PC-3 (cell line): ENCODE data around the gene RTL5. TPM values are rescaled to one million over a fixed set of nuclear protein-coding genes. Genes with fewer than 3 reads are reported as not detected.

Experiments used
- ATAC-seq: fragments of 200-7000 bp; cut with Tn5 transposase; 2 replicates; pipeline ENCODE4 v1.9.1; 2020; ENCODE audit warnings: mild to moderate bottlenecking, moderate library complexity
- Bru-seq: library from RNA; stranded (reverse); fragments of 400-500 nt; gene quantifications from one replicate; lab custom pipeline; 2021; lab: Mats Ljungman, UMichigan
- BruChase-seq, 2 experiments: library from RNA; stranded (reverse); fragments of 400-500 nt; gene quantifications; one replicate each; lab custom pipeline; 2021; lab: Mats Ljungman, UMichigan
- BruUV-seq: library from RNA; stranded (reverse); fragments of 400-500 nt; replicated peaks from 2 replicates; lab custom pipeline; 2021; lab: Mats Ljungman, UMichigan
- CTCF ChIA-PET: fragments of 300-600 bp; sonication (Branson Sonifier 250); formaldehyde crosslinking; loops from one replicate; lab custom pipeline; 2022; ENCODE audit warnings: antibody characterized with exemption; lab: Charles Lee
- POLR2A ChIA-PET: fragments of 300-600 bp; sonication (Branson Sonifier 250); formaldehyde crosslinking; loops from one replicate; lab custom pipeline; 2022; ENCODE audit warnings: antibody characterized with exemption; ENCODE audit not compliant: unreplicated experiment; lab: Charles Lee
- DNase-seq: peaks from one replicate; pipeline ENCODE4 v3.0.0-alpha.2; 2015
- H2AFZ ChIP-seq: fragments of 300-600 bp; sonication (generic); 2 replicates; pipeline ENCODE4 v1.6.0; 2016; ENCODE audit warnings: antibody characterized with exemption, low read length
- H3F3A ChIP-seq: fragments of 300-600 bp; sonication (generic); one replicate; pipeline ENCODE4 v1.6.0; 2017; ENCODE audit warnings: antibody characterized with exemption, low read length, control low read depth, mild to moderate bottlenecking; ENCODE audit not compliant: unreplicated experiment
- H3K27ac ChIP-seq: fragments of 300-600 bp; sonication (generic); 2 replicates; pipeline ENCODE4 v1.5.1; 2016; ENCODE audit warnings: mild to moderate bottlenecking, low read length
- H3K27me3 ChIP-seq: fragments of 300-600 bp; sonication (generic); 2 replicates; pipeline ENCODE4 v1.6.1; 2016; ENCODE audit warnings: low read length, mixed read lengths
- H3K36me3 ChIP-seq: fragments of 300-600 bp; sonication (generic); 2 replicates; pipeline ENCODE4 v1.6.1; 2016; ENCODE audit warnings: low read depth, mixed run types, low read length, mixed read lengths
- H3K4me1 ChIP-seq: fragments of 300-600 bp; sonication (generic); 2 replicates; pipeline ENCODE4 v1.5.1; 2016; ENCODE audit warnings: low read length; ENCODE audit not compliant: insufficient read depth
- H3K4me2 ChIP-seq: fragments of 300-600 bp; sonication (generic); 2 replicates; pipeline ENCODE4 v1.6.0; 2016; ENCODE audit warnings: low read length
- H3K4me3 ChIP-seq: fragments of 300-600 bp; sonication (generic); 2 replicates; pipeline ENCODE4 v1.5.1; 2016; ENCODE audit warnings: mild to moderate bottlenecking, low read length, mixed read lengths
- H3K79me2 ChIP-seq: fragments of 300-600 bp; sonication (generic); 2 replicates; pipeline ENCODE4 v1.6.1; 2017; ENCODE audit warnings: low read length, mixed read lengths
- H3K9ac ChIP-seq: fragments of 300-600 bp; sonication (generic); 2 replicates; pipeline ENCODE4 v1.6.0; 2016; ENCODE audit warnings: mild to moderate bottlenecking, low read length
- H3K9me2 ChIP-seq: fragments of 300-600 bp; sonication (generic); replicated peaks from 2 replicates; pipeline ENCODE4 v1.6.1; 2016; ENCODE audit warnings: mixed run types, low read length, mixed read lengths
- H3K9me3 ChIP-seq: fragments of 300-600 bp; sonication (generic); 2 replicates; pipeline ENCODE4 v1.6.1; 2016; ENCODE audit warnings: low read length, mixed read lengths
- H4K20me1 ChIP-seq: fragments of 300-600 bp; sonication (generic); 2 replicates; pipeline ENCODE4 v1.6.1; 2016; ENCODE audit warnings: low read length, mixed read lengths
- EZH2 ChIP-seq: fragments of 300-600 bp; sonication (generic); IDR thresholded peaks from one replicate; pipeline ENCODE4 v1.6.1; 2017; ENCODE audit warnings: antibody characterized with exemption, mild to moderate bottlenecking, low read length; ENCODE audit not compliant: unreplicated experiment
- EZH2phosphoT487 ChIP-seq: fragments of 300-600 bp; sonication (generic); IDR thresholded peaks from 2 replicates; pipeline ENCODE4 v1.6.1; 2018; ENCODE audit warnings: mild to moderate bottlenecking, antibody characterized with exemption, low read length, borderline replicate concordance
- intact Hi-C: fragments of 100-400 bp; cut with micrococcal nuclease; formaldehyde crosslinking; loops from 2 replicates; pipeline ENCODE4 v1.9.0; 2023
- long read RNA-seq: library from polyadenylated mRNA; unstranded; transcript quantifications from one replicate; pipeline ENCODE4 v2.0.0, GENCODE V29; 2021; ENCODE audit not compliant: unreplicated experiment
- total RNA-seq: library from RNA; depleted of rRNA; stranded (reverse); fragments of >200 nt; gene quantifications from 2 replicates; pipeline ENCODE4 v1.2.3, GENCODE V29; 2014; rRNA removed
- TF ChIP-seq, protein P1 (sequence below): fragments of 300-600 bp; sonication (generic); conservative IDR thresholded peaks from 2 replicates; pipeline ENCODE4 v1.5.1; 2017; ENCODE audit warnings: antibody characterized with exemption, low read depth, mild to moderate bottlenecking, low read length

Gene RTL5
- total RNA-seq (0.23 and 0.40 TPM in 2 replicates), Bru-seq, nascent RNA (percentile 39 among the genes with signal in this experiment), BruChase-seq, experiment 1, labeled RNA remaining after a 6-hour chase (percentile 49 among the genes with signal in this experiment), BruChase-seq, experiment 2, labeled RNA remaining after a 2-hour chase (percentile 41 among the genes with signal in this experiment)
- long read RNA-seq, partial matches to known transcripts = 3 of 3 reads
- long read RNA-seq, other reads (novel, unspliced or antisense) = 0 of 3 reads

DNA sequence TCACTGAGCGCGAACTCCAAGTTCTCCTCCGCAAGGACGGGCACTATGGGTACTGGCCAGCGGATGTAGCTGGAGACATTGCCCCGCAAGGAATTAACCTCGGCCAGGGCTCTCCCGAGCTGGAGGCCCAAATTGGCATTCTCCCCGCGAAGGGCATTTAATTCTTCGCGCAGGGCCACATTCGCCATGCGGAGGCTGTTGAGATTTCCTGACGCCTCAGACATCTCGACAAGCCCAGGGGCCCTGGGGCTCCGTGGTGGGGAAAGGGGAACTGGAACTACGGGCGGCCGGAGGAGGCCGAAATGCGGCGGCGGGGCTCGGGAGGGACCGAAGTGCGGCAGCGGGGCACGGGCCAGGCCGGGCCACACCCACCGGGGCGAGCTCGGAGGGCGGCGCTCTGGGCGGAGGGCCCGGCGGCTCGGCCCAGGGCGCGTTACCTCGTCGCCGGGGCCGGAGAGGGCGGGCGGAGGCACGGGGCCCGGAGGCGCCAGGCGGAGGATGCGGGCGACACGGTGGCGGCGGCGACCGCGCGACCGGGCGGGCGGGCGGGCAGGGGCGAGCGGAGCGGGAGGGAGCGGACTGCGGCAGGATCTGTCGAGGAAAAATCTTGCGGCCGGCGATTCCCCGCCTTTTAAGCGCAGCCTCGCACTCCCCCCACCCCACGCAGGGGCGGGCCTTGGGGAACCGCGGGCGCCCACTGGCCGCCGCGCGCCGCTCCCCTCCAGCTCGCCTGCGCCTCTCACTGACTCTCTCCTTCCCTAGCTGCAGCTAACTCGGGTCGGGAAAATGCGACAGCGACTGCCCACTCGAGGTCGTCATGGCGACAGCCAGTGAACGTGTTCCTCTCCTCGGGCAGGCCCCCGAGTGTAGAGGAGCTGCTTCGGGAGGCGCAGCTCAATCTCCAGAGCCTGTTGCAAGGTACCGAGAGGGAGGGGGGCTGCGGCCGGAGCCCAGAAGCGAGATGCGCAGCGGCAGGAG lies at the start of gene RTL5:
Gene RTL5, minus strand, starts transcription at position 599 of the 978 bp plus-strand sequence.
- Histone ChIP-seq H3K9ac (no peak within 1 kb of the TSS), H3K27me3 (peaks cover 12% of the 10 kb centered on the region), H3K9me2 (no peaks in the 10 kb centered on the region), H3K9me3 (no peaks in the 10 kb centered on the region), H3K36me3 (no peaks in the 10 kb centered on the region), H2AFZ (peak within 1 kb of the TSS; percentile 73), H3K4me2 (peak within 1 kb of the TSS; percentile 82), H3K79me2 (no peaks in the 10 kb centered on the region), H3K4me1 (no peaks in the 10 kb centered on the region; the same call in 1 of the 2 replicates), H3K27ac (no peak within 1 kb of the TSS), H4K20me1 (no peaks in the 10 kb centered on the region), H3F3A (no peaks in the 10 kb centered on the region), H3K4me3 (peak within 1 kb of the TSS; percentile 60)
- DNase-seq (peak; percentile 66), ATAC-seq (peak; percentile 93)
- BruUV-seq = no TSS peak
- CTCF ChIA-PET = interaction anchor here (0.7 kb wide), 2 partner anchors 9 to 113 kb away, joined by 3 read pairs; no protein-coding TSS in a partner anchor
- POLR2A ChIA-PET = interaction anchor here (0.7 kb wide), 2 partner anchors 21 to 639 kb away, joined by 3 to 8 read pairs; no protein-coding TSS in a partner anchor
- intact Hi-C loops = no loop called here
- TF ChIP-seq EZH2 (no peak), EZH2phosphoT487 (no peak)
- TF ChIP-seq, protein P1, sequence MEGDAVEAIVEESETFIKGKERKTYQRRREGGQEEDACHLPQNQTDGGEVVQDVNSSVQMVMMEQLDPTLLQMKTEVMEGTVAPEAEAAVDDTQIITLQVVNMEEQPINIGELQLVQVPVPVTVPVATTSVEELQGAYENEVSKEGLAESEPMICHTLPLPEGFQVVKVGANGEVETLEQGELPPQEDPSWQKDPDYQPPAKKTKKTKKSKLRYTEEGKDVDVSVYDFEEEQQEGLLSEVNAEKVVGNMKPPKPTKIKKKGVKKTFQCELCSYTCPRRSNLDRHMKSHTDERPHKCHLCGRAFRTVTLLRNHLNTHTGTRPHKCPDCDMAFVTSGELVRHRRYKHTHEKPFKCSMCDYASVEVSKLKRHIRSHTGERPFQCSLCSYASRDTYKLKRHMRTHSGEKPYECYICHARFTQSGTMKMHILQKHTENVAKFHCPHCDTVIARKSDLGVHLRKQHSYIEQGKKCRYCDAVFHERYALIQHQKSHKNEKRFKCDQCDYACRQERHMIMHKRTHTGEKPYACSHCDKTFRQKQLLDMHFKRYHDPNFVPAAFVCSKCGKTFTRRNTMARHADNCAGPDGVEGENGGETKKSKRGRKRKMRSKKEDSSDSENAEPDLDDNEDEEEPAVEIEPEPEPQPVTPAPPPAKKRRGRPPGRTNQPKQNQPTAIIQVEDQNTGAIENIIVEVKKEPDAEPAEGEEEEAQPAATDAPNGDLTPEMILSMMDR = no peak

DNA sequence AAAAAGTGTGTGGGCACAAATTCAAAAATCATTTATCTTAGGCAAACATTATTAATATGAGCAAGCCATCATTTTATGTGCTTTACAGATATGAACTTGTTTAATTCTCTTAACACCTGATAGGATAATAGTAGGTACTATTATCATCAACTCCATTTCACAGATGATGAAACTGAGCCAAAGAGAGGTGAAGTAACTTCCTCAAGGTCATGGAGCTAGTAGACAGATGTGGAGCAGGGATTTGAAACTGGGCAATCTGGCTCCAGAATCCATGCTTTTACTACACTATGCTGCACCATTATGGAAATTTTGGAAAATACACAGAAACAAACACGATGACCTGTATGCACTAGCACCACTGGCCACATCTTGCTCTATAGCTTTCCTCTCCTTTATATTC lies 48.8 kb upstream of the RTL5 start:
- Histone ChIP-seq H4K20me1 (no peaks in the 10 kb centered on the region), H2AFZ (peak overlapping the region; percentile 92), H3K9me2 (no peaks in the 10 kb centered on the region), H3K4me3 (peak overlapping the region; percentile 78), H3K79me2 (peaks cover 22% of the 10 kb centered on the region), H3K27ac (peak overlapping the region; percentile 74; the same call in 1 of the 2 replicates), H3K27me3 (no peaks in the 10 kb centered on the region), H3K4me2 (peak overlapping the region; percentile 90), H3K9ac (peak overlapping the region; percentile 86), H3K9me3 (no peaks in the 10 kb centered on the region), H3K36me3 (no peaks in the 10 kb centered on the region), H3F3A (no peaks in the 10 kb centered on the region), H3K4me1 (peaks cover 12% of the 10 kb centered on the region)
- ChIA-PET POLR2A (no interaction called here), CTCF (interaction anchor here (0.7 kb wide), 1 partner anchor 360 kb away, joined by 3 read pairs; no protein-coding TSS in a partner anchor)
- DNase-seq (no peak), ATAC-seq (no peak)
- intact Hi-C loops = loop anchor here (5.0 to 10.0 kb wide), 3 partner anchors 53 to 442 kb away; partner anchors contain the start of gene ERCC6L
- TF ChIP-seq, protein P1 = no peak
- no peak for TF ChIP-seq EZH2
- no peak for TF ChIP-seq EZH2phosphoT487
- BruUV-seq = no TSS peak
